AG09319 (cell line): ENCODE results near the gene SYP.

Experiments used
- DNase-seq: peaks from one replicate; pipeline ENCODE4 v3.0.0-alpha.2; 2010; ENCODE audit warnings: low read depth; ENCODE audit errors: extremely low read depth
- CTCF ChIP-seq: IDR thresholded peaks from 2 replicates; pipeline ENCODE4 v1.5.1; 2011; ENCODE audit warnings: low read depth, mild to moderate bottlenecking, inconsistent platforms, low read length, moderate library complexity

The SYP gene

GRCh38 chrX:49243166-49243565 is 43.2 kb upstream of the SYP start:
- DNase-seq: no peak
- TF ChIP-seq CTCF: no peak

- DNase-seq: no peak
- no peak for TF ChIP-seq CTCF
Measured at GRCh38 chrX:49242545-49243066, 42.6 kb upstream of the SYP start.

- no peak for DNase-seq
- TF ChIP-seq CTCF: no peak
Measured at GRCh38 chrX:49238735-49239134, 38.7 kb upstream of the SYP start.

GRCh38 chrX:49237060-49237459 is 37.1 kb upstream of the SYP start:
- TF ChIP-seq CTCF: no peak
- no peak for DNase-seq

- DNase-seq: no peak
- no peak for TF ChIP-seq CTCF
Measured at GRCh38 chrX:49233887-49234555, 34.0 kb upstream of the SYP start.

GRCh38 chrX:49233176-49233575 is 33.2 kb upstream of the SYP start, which contains the start of gene CACNA1F:
Gene CACNA1F (minus strand): TSS chrX:49233340. CDS start chrX:49233309, 31 bp downstream.
- no peak for DNase-seq
- no peak for TF ChIP-seq CTCF

- TF ChIP-seq CTCF: no peak
- DNase-seq: no peak
Measured at GRCh38 chrX:49232525-49232924, 32.5 kb upstream of the SYP start.
